ENCODE measurements around the gene SLC1A3.
A peak's percentile ranks its signal among the peaks of the same experiment; 100 is the strongest.

The SLC1A3 gene

GRCh38 chr5:36600917-36601527, 5.4 kb upstream of the SLC1A3 start:
- no peak for DNase-seq

GRCh38 chr5:36602704-36603321, 3.6 kb upstream of the SLC1A3 start:
- peak; percentile 30 for DNase-seq

GRCh38 chr5:36605241-36605640, 1.2 kb upstream of the SLC1A3 start:
- DNase-seq = no peak

GRCh38 chr5:36606036-36606427, 374 bp upstream of the SLC1A3 start:
- DNase-seq = peak; percentile 73

GRCh38 chr5:36607114-36607571, 737 bp downstream of the SLC1A3 start:
- DNase-seq = peak; percentile 58

GRCh38 chr5:36607838-36608783, 1.7 kb downstream of the SLC1A3 start:
- DNase-seq = peak; percentile 31

GRCh38 chr5:36610621-36611020, 4.2 kb downstream of the SLC1A3 start:
- no peak for DNase-seq

- peak; percentile 30 for DNase-seq
Measured at GRCh38 chr5:36611520-36612274, 5.3 kb downstream of the SLC1A3 start.

- no peak for DNase-seq
Measured at GRCh38 chr5:36613241-36613640, 6.8 kb downstream of the SLC1A3 start.

- DNase-seq = no peak
Measured at GRCh38 chr5:36613771-36614656, 7.6 kb downstream of the SLC1A3 start.

- no peak for DNase-seq
Measured at GRCh38 chr5:36614657-36615308, 8.4 kb downstream of the SLC1A3 start.

- DNase-seq = no peak
Measured at GRCh38 chr5:36619012-36619635, 12.7 kb downstream of the SLC1A3 start.

GRCh38 chr5:36621985-36622384, 15.6 kb downstream of the SLC1A3 start:
- DNase-seq = no peak

GRCh38 chr5:36623832-36624231, 17.4 kb downstream of the SLC1A3 start:
- DNase-seq = no peak

- DNase-seq = no peak
Measured at GRCh38 chr5:36624277-36624676, 17.9 kb downstream of the SLC1A3 start.

- no peak for DNase-seq
Measured at GRCh38 chr5:36628695-36629094, 22.3 kb downstream of the SLC1A3 start.

GRCh38 chr5:36629729-36630128, 23.3 kb downstream of the SLC1A3 start:
- DNase-seq = no peak

- no peak for DNase-seq
Measured at GRCh38 chr5:36630201-36631145, 24.1 kb downstream of the SLC1A3 start.

- DNase-seq = peak; percentile 57
Measured at GRCh38 chr5:36631154-36631553, 24.7 kb downstream of the SLC1A3 start.

Measured in inflammatory macrophage treated with lipopolysaccharide for 4 hours (primary cell).